ENCODE results near the gene MFRP. TPM values are rescaled to one million over a fixed set of nuclear protein-coding genes. Genes with fewer than 3 reads are reported as not detected.

Gene MFRP
- total and polyA plus RNA-seq, 8 donors = not detected

DNA sequence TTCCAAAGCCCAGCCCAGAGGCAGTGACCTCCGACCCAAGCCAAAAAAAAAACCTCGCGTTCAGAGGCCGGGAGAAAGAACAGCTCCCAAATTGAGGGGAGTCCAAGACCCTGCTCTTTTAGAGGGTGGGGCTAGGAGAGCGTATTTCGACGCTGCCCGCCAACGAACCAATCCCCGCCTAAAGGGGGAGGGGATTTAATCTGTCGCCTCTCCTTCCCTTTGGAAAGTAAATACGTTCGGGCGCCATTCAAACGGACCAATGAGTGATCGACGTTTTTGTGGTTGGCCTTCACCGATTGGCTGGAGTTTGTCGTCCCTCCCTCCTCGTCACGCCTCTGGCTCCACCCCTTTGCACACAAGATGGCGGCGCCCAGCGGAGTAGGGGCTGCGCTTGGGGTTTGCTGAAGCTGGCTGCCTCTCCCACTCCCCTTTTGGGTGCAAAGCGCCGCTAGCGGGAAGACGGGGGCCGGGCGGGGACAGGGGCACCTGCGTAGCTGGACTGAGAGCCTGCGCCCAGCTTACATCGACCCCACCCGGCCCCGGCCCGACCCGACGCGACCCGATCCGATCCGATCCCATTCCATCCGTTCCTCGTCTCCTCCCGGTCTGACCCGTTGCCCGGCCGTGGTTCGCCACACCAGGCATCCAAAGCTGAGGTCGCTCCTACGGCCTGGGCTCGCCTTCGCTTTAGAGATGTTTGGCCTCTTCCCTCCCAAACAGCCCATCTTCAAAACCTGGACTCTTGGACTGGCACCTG is 12.2 kb downstream of the MFRP start, which contains the start of gene RNF26:
RNF26 (plus strand) TSS at position 354 of the 757 bp plus-strand sequence. CDS start 596 bp downstream, outside the sequence.
- intact Hi-C loops (cut with DNase I) = no loop called here
- Histone ChIP-seq H3K9me3 (no peaks in the 10 kb centered on the region), H3K4me1 (peaks cover 0 to 11% (median 8%) of the 10 kb centered on the region in 3 donors), H3K4me3 (peak within 1 kb of the TSS; percentile 68 to 90 (median 89)), H3K27me3 (no peaks in the 10 kb centered on the region), H3K36me3 (no peaks in the 10 kb centered on the region), H3K27ac (peak within 1 kb of the TSS; percentile 63 to 84 (median 72))
- 0% methylated on average over 44 to 54 of the region's 54 CpGs for WGBS, 2 donors
- FAIRE-seq (peak; percentile 97), DNase-seq (peak; percentile 92 to 95 (median 95)), ATAC-seq (peak; percentile 95 to 98 (median 96))
- no peak for TF ChIP-seq CTCF (IDR thresholded peaks at IDR 0.05)

DNA sequence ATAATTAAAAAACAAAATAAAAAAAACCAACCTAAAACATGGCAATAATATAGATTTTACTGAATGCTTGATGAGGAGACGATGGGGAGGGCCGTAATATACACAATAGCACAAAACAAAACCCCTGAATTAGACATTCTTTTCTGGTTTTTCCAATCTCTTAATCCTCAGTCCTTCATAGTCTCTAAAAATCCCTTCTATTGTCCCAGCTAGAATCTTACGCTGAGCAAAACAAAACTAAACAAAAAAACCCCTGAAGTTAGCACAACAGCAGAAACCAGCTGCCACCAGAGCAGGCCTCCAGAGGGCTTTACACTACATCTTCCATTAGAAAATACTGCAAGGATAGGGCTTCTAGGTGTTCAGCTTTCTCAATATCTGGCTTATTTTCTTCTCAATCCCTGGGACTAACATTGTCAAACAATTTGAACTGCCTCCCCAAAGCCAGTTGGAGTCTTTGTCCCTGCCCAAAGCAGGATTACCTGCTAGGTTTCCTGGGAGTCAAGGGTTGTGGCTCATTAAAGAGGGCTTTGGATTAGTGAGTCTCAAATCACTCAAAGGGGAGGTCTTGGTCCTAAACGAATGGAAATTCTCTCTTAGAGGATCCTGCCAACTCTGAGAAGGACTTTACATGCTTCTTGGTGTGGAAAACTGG is 14.3 kb downstream of the MFRP start:
- no peak for FAIRE-seq
- 70 to 77% methylated on average over 4 of the region's 4 CpGs for WGBS, 2 donors
- intact Hi-C loops (cut with DNase I) = no loop called here

GRCh38 chr11:119330237-119330636 is 16.3 kb downstream of the MFRP start:
- peaks cover 0 to 5% (median 4%) of the 10 kb centered on the region in 3 donors for H3K4me1 ChIP-seq
- H3K4me3 ChIP-seq = no peak overlapping the region
- WGBS, 2 donors = 50 to 62% methylated on average over 1 of the region's 1 CpG
- no peaks in the 10 kb centered on the region for H3K9me3 ChIP-seq
- intact Hi-C loops (cut with DNase I) = no loop called here
- no peak for ATAC-seq
- no peaks in the 10 kb centered on the region for H3K36me3 ChIP-seq
- H3K27me3 ChIP-seq = no peaks in the 10 kb centered on the region
- DNase-seq = no peak
- no peak for TF ChIP-seq CTCF (IDR thresholded peaks at IDR 0.05)
- no peak overlapping the region for H3K27ac ChIP-seq
- no peak for FAIRE-seq

More for the DNA sequence above, 14.3 kb downstream of the MFRP start:
- H3K27me3 ChIP-seq = no peaks in the 10 kb centered on the region
- peaks cover 0 to 9% (median 8%) of the 10 kb centered on the region in 3 donors for H3K4me1 ChIP-seq
- no peaks in the 10 kb centered on the region for H3K36me3 ChIP-seq
- no peak for ATAC-seq
- no peak overlapping the region for H3K27ac ChIP-seq
- no peak for TF ChIP-seq CTCF (IDR thresholded peaks at IDR 0.05)
- H3K4me3 ChIP-seq = no peak overlapping the region
- H3K9me3 ChIP-seq = no peaks in the 10 kb centered on the region
- DNase-seq = no peak

GRCh38 chr11:119329320-119329719 is 17.2 kb downstream of the MFRP start:
- Histone ChIP-seq H3K36me3 (no peaks in the 10 kb centered on the region), H3K9me3 (no peaks in the 10 kb centered on the region), H3K4me1 (no peaks in the 10 kb centered on the region), H3K4me3 (no peak overlapping the region), H3K27ac (no peak overlapping the region), H3K27me3 (no peaks in the 10 kb centered on the region)
- FAIRE-seq = no peak
- ATAC-seq = no peak
- intact Hi-C loops (cut with DNase I) = loop anchor here in 1 of 3 donors (10.0 kb wide), 1 partner anchor 45 kb away; no protein-coding TSS in a partner anchor
- no peak for TF ChIP-seq CTCF (IDR thresholded peaks at IDR 0.05)
- WGBS, 2 donors = 53 to 65% methylated on average over 2 of the region's 2 CpGs
- no peak for DNase-seq
